ENCODE results near the gene MAMDC4.

- no peak for TF ChIP-seq POLR2A (IDR thresholded peaks at IDR 0.05; ENCODE audit: low read depth, low read length)
- TF ChIP-seq POLR2AphosphoS5 (IDR thresholded peaks at IDR 0.05; ENCODE audit: low read depth, low read length): no peak
Observed at GRCh38 chr9:136856541-136857141, 4.5 kb downstream of the MAMDC4 start.

Data from GM12892 (cell line).